Endodermal cell (in vitro differentiated cells): Measurements from ENCODE around the gene CCDC134. TPM values are rescaled to one million over a fixed set of nuclear protein-coding genes. Genes with fewer than 3 reads are reported as not detected.
"Not testable (repeated sequence)": the region's sequence is repeated elsewhere in the genome, so short reads cannot be mapped to it uniquely, and the experiment has no call there.

Experiments
- DNase-seq: peaks from one replicate; pipeline ENCODE4 v3.0.0-alpha.2; 2017
- H3K27ac ChIP-seq: 2 replicates; pipeline ENCODE4 v1.5.1; 2013; ENCODE audit warnings: mild to moderate bottlenecking, low read depth, low read length, moderate library complexity
- H3K27me3 ChIP-seq: 2 replicates; pipeline ENCODE4 v1.6.1; 2013; ENCODE audit warnings: mild to moderate bottlenecking, low read length, moderate library complexity; ENCODE audit not compliant: insufficient read depth, control insufficient read depth, poor library complexity, severe bottlenecking
- H3K36me3 ChIP-seq: 2 replicates; pipeline ENCODE4 v1.7.0; 2013; ENCODE audit warnings: mild to moderate bottlenecking, low read length, moderate library complexity; ENCODE audit not compliant: control insufficient read depth, insufficient read depth
- H3K4me1 ChIP-seq: one replicate; pipeline ENCODE4 v1.7.0; 2013; ENCODE audit warnings: low read length; ENCODE audit not compliant: control insufficient read depth, insufficient read depth
- H3K4me3 ChIP-seq: 2 replicates; pipeline ENCODE4 v1.5.1; 2013; ENCODE audit warnings: mild to moderate bottlenecking, low read length, moderate library complexity
- H3K9ac ChIP-seq: 2 replicates; pipeline ENCODE4 v1.6.1; 2013; ENCODE audit warnings: mild to moderate bottlenecking, low read length, moderate library complexity; ENCODE audit not compliant: poor library complexity, severe bottlenecking; ENCODE audit errors: extremely low read depth
- H3K9me3 ChIP-seq: 2 replicates; pipeline ENCODE4 v1.6.1; 2013; ENCODE audit warnings: mild to moderate bottlenecking, low read length, moderate library complexity; ENCODE audit not compliant: control insufficient read depth
- H3K27ac Mint-ChIP-seq: 2 replicates; pipeline ENCODE4 v1.8.0; 2020; ENCODE audit warnings: mixed read lengths
- H3K27me3 Mint-ChIP-seq: 2 replicates; pipeline ENCODE4 v1.8.0; 2021; ENCODE audit warnings: mild to moderate bottlenecking, mixed read lengths; ENCODE audit not compliant: insufficient read depth
- H3K36me3 Mint-ChIP-seq: 2 replicates; pipeline ENCODE4 v1.8.0; 2020; ENCODE audit warnings: low read depth, mixed read lengths
- H3K4me1 Mint-ChIP-seq: 2 replicates; pipeline ENCODE4 v1.8.0; 2020; ENCODE audit warnings: mixed read lengths
- H3K4me3 Mint-ChIP-seq: 2 replicates; pipeline ENCODE4 v1.8.0; 2020; ENCODE audit warnings: mild to moderate bottlenecking, moderate library complexity, mixed read lengths
- H3K9me3 Mint-ChIP-seq: 2 replicates; pipeline ENCODE4 v1.8.0; 2020; ENCODE audit warnings: mild to moderate bottlenecking, mixed read lengths
- WGBS, 2 experiments: methylation state at CpG; one replicate each; pipeline versions ENCODE4 v1.1.5 to v1.1.7; 2013; ENCODE audit warnings: missing lambda C conversion rate in 2 of 2, mixed read lengths in 1 of 2; ENCODE audit not compliant: insufficient coverage in 1 of 2, insufficient read length in 1 of 2; 5-methylcytosine and 5-hydroxymethylcytosine counted together
- total RNA-seq, 2 donors: library from RNA; stranded (reverse); fragmentation: NEBNext Ultra II Directional in 1 of 2; extraction: Animal tissue kit (Norgen Biotek cat#: 25700) in 1 of 2; gene quantifications; 2 replicates in 1 of 2; 3 replicates in 1 of 2; pipeline ENCODE4 v1.2.1, GENCODE V29; 2021
- TF ChIP-seq, protein P1 (sequence below): fragments of 200-600 bp; sonication (generic); conservative IDR thresholded peaks from 2 replicates; pipeline ENCODE4 v1.5.0; 2021; ENCODE audit warnings: antibody characterized with exemption, mild to moderate bottlenecking

The CCDC134 gene
- total RNA-seq, 2 donors from 2014 or later: 15.0 to 21.0 TPM

DNA sequence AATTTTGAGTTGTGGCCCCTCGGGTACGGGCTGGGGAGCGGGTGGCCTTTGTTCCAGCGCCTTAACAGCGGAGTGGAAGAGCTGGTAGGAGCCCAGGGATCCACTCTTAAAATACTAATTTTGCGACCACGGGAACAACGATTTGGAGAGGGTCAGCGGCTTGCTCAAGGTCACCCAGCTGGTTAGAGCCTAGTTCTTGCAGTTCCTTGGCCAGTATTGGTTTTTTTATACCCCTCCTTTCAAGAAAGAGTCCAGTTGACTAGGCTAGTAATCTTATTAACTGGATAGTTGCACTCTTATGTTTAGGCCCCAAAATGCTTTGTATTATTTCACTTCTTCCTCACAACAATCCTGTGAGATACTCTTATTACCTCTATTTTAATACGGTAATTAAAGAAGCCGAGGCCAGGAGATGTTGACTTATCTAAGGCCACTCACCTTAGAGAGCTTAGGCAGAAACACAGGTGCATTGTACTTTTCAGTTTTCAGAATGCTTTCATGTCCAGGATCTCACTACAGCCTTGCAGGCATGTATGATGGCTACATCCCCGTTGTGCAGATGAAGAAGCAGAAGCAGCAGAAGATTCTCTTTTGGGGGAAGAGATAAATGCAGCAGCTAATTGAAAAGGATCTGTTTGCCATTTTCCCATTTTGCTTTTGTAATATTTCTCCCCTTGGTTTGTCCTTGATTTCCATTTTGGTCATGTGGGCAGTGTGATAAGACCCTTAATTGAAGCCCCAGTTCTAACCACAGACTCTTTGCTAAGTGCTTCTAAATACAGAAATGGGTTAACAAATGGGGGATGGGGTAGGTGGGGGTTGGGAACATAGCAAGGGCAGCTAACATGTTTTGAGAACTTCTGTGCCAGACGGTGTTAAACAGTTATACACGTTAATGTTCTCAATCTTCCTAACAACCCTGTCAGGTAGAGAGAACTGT, 33.8 kb downstream of the CCDC134 start:
- peak overlapping the region; percentile 80 for H3K9ac ChIP-seq
- H3K27ac ChIP-seq: peak overlapping the region; percentile 99
- Mint-ChIP-seq H3K36me3 (peaks cover 26% of the 10 kb centered on the region), H3K4me3 (peak overlapping the region; percentile 83), H3K27ac (peak overlapping the region; percentile 72), H3K9me3 (no peaks in the 10 kb centered on the region), H3K4me1 (peaks cover 20% of the 10 kb centered on the region), H3K27me3 (no peaks in the 10 kb centered on the region)
- TF ChIP-seq, protein P1, sequence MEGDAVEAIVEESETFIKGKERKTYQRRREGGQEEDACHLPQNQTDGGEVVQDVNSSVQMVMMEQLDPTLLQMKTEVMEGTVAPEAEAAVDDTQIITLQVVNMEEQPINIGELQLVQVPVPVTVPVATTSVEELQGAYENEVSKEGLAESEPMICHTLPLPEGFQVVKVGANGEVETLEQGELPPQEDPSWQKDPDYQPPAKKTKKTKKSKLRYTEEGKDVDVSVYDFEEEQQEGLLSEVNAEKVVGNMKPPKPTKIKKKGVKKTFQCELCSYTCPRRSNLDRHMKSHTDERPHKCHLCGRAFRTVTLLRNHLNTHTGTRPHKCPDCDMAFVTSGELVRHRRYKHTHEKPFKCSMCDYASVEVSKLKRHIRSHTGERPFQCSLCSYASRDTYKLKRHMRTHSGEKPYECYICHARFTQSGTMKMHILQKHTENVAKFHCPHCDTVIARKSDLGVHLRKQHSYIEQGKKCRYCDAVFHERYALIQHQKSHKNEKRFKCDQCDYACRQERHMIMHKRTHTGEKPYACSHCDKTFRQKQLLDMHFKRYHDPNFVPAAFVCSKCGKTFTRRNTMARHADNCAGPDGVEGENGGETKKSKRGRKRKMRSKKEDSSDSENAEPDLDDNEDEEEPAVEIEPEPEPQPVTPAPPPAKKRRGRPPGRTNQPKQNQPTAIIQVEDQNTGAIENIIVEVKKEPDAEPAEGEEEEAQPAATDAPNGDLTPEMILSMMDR: no peak
- DNase-seq: no peak
- H3K9me3 ChIP-seq: no peaks in the 10 kb centered on the region
- H3K36me3 ChIP-seq: peaks cover 30% of the 10 kb centered on the region
- peak overlapping the region; percentile 95 for H3K4me3 ChIP-seq
- H3K27me3 ChIP-seq: no peaks in the 10 kb centered on the region
- 13 to 15% methylated on average over 14 of the region's 14 CpGs for WGBS, 2 experiments
- H3K4me1 ChIP-seq: no peaks in the 10 kb centered on the region

DNA sequence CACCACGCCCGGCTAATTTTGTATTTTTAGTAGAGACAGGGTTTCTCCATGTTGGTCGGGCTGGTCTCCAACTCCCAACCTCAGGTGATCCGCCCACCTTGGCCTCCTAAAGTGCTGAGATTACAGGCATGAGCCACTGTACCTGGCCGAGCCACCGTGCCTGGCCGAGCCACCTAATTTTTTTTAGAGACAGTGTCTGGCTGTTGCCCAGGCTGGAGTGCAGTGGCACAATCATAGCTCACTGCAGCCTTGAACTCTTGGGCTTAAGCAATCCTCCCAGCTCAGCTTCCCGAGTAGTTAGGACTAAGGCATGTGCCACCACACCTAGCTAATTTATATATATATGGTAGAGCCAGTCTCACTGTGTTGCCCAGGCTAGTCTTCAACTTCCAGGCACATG, 35.0 kb downstream of the CCDC134 start:
- DNase-seq, H3K9ac ChIP-seq, H3K4me3 Mint-ChIP-seq, H3K27me3 Mint-ChIP-seq, H3K27ac ChIP-seq, H3K9me3 Mint-ChIP-seq, H3K4me1 ChIP-seq, H3K9me3 ChIP-seq, H3K4me3 ChIP-seq, H3K27me3 ChIP-seq: not testable (repeated sequence)
- H3K4me1 Mint-ChIP-seq: peaks cover 23% of the 10 kb centered on the region
- peaks cover 30% of the 10 kb centered on the region for H3K36me3 ChIP-seq
- peak overlapping the region; percentile 26 for H3K27ac Mint-ChIP-seq
- H3K36me3 Mint-ChIP-seq: peaks cover 28% of the 10 kb centered on the region
- WGBS, 2 experiments: 98% methylated on average over 5 to 7 of the region's 8 CpGs

DNA sequence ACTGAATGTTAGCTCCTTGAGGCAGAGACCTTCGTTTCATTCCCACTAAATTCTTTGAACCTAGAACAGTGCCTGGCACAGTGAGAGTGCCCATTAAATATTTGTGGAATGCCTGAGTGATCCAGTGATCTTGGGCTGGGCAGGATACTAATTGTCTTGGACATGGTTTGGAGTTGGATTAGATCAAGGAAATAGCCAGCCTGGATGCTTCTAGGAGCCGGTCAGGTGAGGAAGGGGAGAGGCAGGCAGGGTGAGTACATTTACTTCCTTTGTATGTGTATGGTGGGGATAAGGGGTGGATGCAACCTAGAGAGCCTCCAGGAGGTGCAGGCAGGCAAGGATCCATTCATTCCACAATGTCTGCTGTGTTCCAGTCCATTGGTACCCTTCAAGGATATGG, 36.1 kb downstream of the CCDC134 start:
- TF ChIP-seq, protein P1: no peak
- 95 to 100% methylated on average over 2 of the region's 2 CpGs for WGBS, 2 experiments
- no peaks in the 10 kb centered on the region for H3K27me3 ChIP-seq
- no peak for DNase-seq
- peaks cover 6% of the 10 kb centered on the region for H3K4me1 ChIP-seq
- peaks cover 32% of the 10 kb centered on the region for H3K4me1 Mint-ChIP-seq
- H3K9me3 ChIP-seq: no peaks in the 10 kb centered on the region
- H3K27me3 Mint-ChIP-seq: no peaks in the 10 kb centered on the region
- no peak overlapping the region for H3K4me3 ChIP-seq
- no peaks in the 10 kb centered on the region for H3K9me3 Mint-ChIP-seq
- H3K27ac ChIP-seq: no peak overlapping the region
- peaks cover 39% of the 10 kb centered on the region for H3K36me3 ChIP-seq
- no peak overlapping the region for H3K27ac Mint-ChIP-seq
- H3K9ac ChIP-seq: no peak overlapping the region
- peaks cover 28% of the 10 kb centered on the region for H3K36me3 Mint-ChIP-seq
- H3K4me3 Mint-ChIP-seq: no peak overlapping the region
